GM18508 (cell line): ENCODE results near the gene DARS1.
"Not testable (repeated sequence)": the region's sequence is repeated elsewhere in the genome, so short reads cannot be mapped to it uniquely, and the experiment has no call there.

Source experiments
- ATAC-seq: cut with Tn5 transposase; IDR thresholded peaks from one replicate; pipeline ENCODE4 v1.9.1; 2021; ENCODE audit warnings: moderate number of reproducible peaks; ENCODE audit not compliant: insufficient read depth, unreplicated experiment

DARS1 gene

DNA sequence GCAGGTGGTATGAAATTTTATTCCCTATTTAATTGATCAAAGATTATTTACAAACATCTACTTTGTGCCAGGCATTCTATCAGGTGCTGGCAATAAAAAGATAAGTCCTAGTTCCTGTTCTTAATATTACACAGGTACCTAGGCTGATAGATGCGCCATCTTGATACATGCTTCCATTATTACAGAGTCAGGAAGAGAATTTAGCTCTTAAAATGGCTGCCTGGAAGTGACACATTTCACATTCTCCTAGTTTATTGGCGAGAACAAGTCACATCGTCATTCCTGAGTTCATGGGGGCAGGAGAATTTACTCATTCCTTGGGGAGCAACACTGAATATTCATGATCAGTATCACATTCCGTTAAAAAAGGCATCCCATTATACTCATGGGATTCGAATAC, 1.1 kb upstream of the DARS1 start:
- ATAC-seq, result no peak

DNA sequence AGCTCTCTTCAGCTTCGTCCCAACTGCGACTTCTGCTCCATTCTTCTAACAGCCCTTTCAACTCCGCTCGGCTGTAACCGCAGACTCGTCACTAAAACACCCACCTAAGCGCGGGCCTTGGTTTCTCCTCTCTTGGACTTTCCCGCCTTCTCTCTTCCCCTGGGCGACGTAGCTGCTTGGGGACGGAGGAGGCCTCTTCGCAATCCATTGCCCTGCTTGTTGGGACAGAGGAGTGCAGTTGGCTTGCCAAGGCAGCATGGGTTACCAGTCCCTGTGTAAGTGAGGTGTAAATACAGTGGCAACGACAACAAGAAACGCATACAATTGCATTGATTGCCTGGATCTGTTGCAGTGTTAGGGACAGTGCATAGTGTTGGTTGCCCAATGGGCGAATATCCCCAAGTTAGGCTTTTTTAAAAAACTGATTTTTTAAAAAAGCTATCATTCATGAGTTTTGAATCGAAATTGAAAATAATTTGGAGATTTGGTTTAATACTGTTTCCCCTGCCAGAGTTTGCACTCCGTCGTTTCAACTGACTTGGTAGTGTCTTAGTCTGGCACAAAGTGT, 484 bp upstream of the DARS1 start:
- ATAC-seq, result peak; percentile 26

GRCh38 chr2:135984199-135985017, 1.0 kb downstream of the DARS1 start:
- peak; percentile 42 for ATAC-seq

- no peak for ATAC-seq
These were observed 4.9 kb downstream of the DARS1 start for GRCh38 chr2:135980434-135981079.

DNA sequence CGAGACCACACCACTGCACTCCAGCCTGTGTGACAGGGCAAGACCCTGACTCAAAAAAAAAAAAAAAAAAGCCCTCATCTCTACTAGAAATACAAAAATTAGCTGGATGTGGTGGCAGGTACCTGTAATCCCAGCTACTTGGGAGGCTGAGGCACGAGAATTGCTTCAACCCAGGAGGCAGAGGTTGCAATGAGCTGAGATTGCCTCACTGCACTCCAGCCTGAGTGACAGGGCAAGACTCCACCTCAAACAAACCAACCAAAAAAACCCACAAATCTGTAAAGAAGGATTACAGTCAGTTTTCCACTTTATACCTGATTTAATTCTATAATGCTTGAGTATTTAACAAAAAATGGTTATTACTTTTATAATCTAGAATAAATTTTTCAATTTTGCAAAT, 9.7 kb downstream of the DARS1 start:
- no peak for ATAC-seq

DNA sequence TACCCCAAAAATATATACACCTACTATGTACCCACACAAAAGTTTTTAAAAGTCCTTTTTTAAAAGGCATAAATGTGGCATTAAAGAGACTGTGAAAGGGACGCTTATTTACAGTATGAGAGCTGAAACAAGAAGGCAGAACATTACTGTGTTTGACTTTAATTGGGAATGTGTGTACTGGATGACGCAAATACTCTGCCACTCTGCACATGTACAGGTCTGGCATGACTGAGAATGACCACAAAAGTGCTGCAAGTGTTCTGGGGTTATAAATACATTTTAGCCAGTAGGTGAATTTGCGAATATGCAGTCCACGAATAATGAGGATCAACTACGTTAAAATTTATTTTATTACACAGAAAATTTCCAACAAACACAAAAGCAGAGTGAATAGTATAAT, 11.4 kb downstream of the DARS1 start:
- no peak for ATAC-seq

GRCh38 chr2:135969655-135970387, 15.6 kb downstream of the DARS1 start:
- no peak for ATAC-seq

GRCh38 chr2:135965756-135966155, 19.7 kb downstream of the DARS1 start:
- no peak for ATAC-seq

DNA sequence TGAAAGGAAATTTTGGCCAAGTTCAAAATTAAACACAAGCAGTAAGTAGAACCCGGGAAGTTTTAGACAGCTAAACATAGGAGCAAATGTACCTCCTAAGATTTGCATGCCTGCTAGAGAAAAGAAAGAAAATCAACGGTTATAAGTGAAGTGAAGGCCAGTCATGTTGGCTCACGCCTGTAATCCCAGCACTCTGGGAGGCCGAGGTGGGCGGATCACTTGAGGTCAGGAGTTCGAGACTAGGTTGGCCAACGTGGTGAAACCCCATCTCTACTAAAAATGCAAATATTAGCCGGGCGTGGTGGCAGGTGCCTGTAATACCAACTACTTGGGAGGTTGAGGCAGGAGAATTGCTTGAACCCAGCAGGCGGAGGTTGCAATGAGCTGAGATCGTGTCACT, 21.0 kb downstream of the DARS1 start:
- not testable (repeated sequence) for ATAC-seq

DNA sequence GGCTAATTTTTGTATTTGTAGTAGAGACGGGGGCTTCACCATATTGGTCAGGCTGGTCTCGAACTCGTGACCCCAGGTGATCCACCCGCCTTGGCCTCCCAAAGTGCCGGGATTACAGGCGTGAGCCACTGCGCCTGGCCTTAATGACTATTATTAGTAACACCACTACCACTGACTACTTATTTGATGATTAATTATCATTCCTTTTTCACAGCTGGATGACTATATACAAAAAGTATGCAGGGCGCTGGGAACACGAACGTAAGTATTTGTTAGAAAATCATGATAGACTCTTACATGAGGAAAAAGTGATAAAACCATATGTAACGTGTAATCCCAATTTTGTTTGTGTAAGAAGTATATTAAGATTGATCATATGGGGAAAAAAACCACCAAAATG, 21.6 kb downstream of the DARS1 start:
- no peak for ATAC-seq

- ATAC-seq, result no peak
These were observed 22.9 kb downstream of the DARS1 start for GRCh38 chr2:135962366-135963123.

GRCh38 chr2:135960656-135961551, 24.5 kb downstream of the DARS1 start:
- ATAC-seq, result no peak

GRCh38 chr2:135960150-135960549, 25.3 kb downstream of the DARS1 start:
- no peak for ATAC-seq

DNA sequence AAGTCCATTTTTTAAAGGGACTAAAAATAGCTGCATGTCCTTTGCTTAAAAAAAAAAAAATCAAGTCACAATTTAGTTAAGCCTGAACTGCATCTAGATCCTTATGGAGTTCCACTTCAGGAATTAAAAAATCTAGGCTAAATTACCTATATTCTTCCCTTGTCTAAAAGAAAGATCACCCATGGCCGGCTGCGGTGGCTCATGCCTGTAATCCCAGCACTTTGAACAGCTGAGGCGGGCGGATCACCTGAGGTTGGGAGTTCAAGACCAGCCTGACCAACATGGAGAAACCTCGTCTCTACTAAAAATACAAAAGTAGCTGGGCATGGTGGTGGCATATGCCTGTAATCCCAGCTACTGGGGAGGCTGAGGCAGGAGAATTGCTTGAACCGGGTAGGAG, 26.5 kb downstream of the DARS1 start:
- not testable (repeated sequence) for ATAC-seq

- ATAC-seq, result no peak
These were observed 31.3 kb downstream of the DARS1 start for GRCh38 chr2:135954020-135954601.

GRCh38 chr2:135952891-135953290, 32.5 kb downstream of the DARS1 start:
- no peak for ATAC-seq

GRCh38 chr2:135951041-135951583, 34.3 kb downstream of the DARS1 start:
- ATAC-seq, result no peak

DNA sequence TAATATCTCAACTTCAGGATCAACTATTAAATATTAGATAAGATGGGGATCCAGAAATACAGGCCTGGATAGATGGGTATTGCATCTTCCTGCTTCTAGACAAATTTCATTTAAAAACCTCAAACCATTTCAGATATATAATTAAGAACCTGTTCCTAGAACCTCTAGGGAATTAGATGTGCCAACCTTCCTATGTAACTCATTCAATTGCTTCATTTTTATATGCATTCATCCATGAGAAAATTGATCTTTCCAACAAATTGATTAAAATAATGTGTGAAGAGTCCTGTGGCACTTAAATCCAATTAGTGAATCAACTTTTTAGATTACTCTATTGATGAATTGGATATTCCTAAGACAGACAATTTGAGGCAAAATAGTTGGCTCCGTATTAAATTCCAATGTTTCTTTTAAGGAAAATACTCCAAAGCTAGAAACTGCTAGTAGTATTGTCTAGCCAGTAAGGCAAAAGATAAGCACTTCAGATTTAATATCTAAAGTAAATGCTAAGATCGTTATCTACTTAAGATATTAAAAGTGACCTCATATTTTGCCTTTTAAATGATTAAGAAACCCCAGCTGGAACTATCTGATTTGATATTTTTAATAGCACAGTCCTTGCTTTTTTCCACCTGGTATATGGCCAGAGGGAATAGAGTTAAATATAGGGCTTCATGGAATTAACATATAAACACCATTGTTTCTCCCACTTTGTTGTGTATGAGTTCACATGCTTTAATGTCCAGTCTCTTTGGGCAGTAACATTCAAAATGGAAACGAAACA, 35.8 kb downstream of the DARS1 start:
- ATAC-seq, result no peak
